ENCODE results near the gene CLEC2B.

The CLEC2B gene

DNA sequence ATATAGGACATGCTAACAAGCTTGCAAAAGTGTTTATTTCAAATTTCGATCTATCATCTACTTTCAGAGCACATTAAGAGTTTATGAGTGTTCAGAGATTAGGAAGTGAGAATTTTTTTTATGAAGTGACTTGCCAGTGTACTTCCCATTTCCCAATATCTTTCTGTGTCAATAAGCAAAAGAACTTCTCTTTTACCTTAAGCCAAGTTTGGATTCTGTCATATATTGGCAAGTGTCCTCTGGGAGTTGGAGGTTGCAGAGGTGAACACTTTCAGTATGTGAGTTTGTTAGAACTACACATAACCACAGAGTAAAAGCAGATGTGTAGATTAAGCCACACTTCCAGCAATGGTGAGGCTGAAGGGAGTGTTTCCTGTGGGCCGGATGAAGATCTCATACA is 58.5 kb downstream of the CLEC2B start:
- FAIRE-seq (no peak), DNase-seq (ENCODE audit: insufficient read length, low spot score) (no peak)

DNA sequence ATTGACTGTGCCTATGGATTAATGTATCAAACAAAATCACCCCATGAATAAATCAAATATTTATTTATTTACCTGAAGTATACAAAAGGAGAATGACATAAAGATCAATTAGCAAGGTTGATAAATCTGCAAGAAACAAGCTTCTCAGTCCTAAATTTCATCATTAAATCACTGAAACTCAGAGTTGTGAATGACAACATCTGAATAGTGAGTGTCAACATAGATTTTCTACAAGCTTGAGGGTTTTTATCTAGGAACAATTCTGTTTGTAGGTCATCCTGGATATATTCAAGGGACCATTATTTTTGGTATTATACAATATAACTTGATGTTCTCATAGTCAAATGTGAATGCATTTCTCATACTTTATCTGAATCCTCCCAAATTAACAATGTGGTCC is 59.3 kb downstream of the CLEC2B start:
- no peak for FAIRE-seq

DNA sequence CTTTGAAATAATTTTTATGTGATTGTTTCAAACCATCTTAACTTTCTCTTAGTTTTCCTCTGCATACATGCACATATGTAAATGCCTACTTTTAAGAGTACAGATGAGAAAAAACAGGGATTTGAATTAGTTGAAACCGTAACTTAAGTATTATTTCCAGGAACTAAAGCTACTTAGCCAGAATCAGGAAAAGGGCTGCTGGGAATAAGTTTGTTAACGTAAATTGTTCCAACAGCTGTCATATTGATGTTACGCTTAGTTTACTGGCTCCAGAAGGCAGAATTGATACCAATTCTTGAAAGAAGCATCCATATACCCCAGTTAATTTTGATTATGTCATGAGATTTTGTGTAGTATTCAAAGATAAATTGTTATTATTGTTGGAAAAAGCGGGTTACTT is 59.8 kb downstream of the CLEC2B start:
- no peak for FAIRE-seq

More for the DNA sequence above, 59.3 kb downstream of the CLEC2B start:
- no peak for DNase-seq (ENCODE audit: insufficient read length, low spot score)

DNA sequence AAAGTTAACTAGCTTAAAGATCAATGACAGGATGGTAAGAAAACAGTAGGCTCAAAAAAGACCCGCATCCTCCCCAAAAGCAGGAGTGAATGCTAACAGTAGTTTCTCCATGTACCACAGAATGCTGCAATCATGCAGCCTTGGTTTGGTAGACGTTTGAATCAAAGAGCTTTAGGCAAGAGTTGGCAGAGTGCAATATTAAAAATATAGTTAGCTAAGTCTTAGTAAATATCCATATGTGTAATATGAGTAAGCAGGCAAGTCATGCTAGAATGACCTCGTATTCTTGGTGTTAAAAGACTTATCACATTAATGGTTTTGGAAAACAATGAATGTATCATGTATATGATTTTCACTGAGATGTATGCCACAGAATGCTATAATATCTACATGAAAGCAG is 60.6 kb downstream of the CLEC2B start:
- DNase-seq (ENCODE audit: insufficient read length, low spot score) (no peak), FAIRE-seq (no peak)

More for the DNA sequence above, 59.8 kb downstream of the CLEC2B start:
- no peak for DNase-seq (ENCODE audit: insufficient read length, low spot score)

DNA sequence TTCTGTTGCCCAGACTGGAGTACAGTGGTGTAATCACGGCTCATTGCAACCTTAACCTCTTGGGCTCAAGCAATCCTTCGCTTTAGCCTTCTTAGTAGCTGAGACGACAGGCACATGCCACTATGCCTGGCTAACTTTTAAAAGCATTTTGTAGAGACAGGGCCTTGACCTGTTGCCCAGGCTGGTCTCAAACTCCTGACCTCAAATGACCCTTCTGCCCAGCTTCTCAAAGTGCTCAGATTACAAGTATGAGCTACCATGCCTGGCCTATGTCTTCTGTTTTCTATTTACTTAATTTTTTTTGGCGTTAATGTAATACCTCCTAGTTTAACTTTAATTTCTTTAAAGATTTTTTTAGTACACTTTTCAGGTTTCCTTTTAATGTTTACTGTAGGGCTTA is 62.4 kb downstream of the CLEC2B start:
- no peak for FAIRE-seq
- DNase-seq (ENCODE audit: insufficient read length, low spot score): no peak

DNA sequence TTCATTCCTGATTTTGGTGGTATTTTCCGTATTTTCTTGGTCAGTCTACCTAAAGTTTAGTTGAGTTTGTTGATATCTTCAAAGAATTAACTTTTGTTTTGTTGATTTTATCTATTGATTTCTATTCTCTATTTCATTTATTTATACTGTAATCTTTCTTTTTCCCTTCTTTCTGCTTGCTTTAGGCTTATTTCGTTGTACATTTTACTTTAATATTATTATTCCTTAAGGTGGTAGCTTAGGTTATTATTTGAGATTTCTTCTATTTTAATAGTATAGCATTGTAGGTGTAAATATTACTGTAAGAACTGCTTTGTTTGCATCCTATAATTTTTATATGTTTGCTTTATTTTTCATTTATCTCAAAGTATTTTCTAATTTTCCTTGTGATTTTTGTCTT is 63.3 kb downstream of the CLEC2B start:
- no peak for DNase-seq (ENCODE audit: insufficient read length, low spot score)
- FAIRE-seq: no peak

Measured in HTR-8/SVneo (cell line).